ENCODE results near the gene AGK. TPM values are rescaled to one million over a fixed set of nuclear protein-coding genes. Genes with fewer than 3 reads are reported as not detected.

AGK gene
- total and polyA plus RNA-seq, 2 experiments from 2014 or later = 15.8 to 27.1 TPM

- Histone ChIP-seq H4K20me1 (ENCODE audit: insufficient read depth, poor library complexity, severe bottlenecking) (no peaks in the 10 kb centered on the region), H3K4me2 (no peak overlapping the region), H3K9me3 (ENCODE audit: low read depth) (no peaks in the 10 kb centered on the region), H3K36me3 (replicated peaks; ENCODE audit: insufficient read depth, low read depth) (no peaks in the 10 kb centered on the region), H3K4me3 (no peak overlapping the region), H3K27ac (no peak overlapping the region), H3K4me1 (ENCODE audit: insufficient read depth) (no peaks in the 10 kb centered on the region), H3K79me2 (no peaks in the 10 kb centered on the region), H3K9me2 (replicated peaks; ENCODE audit: insufficient read depth) (no peaks in the 10 kb centered on the region), H3K27me3 (no peaks in the 10 kb centered on the region), H2AFZ (no peak overlapping the region)
- 95% methylated on average over 6 of the region's 6 CpGs for WGBS (ENCODE audit: low lambda C conversion rate, missing lambda C conversion rate)
- DNase-seq (ENCODE audit: low spot score) = no peak
- TF ChIP-seq CTCF (IDR thresholded peaks at IDR 0.05; ENCODE audit: poor library complexity) (no peak), EZH2phosphoT487 (IDR thresholded peaks at IDR 0.05; ENCODE audit: low read depth, severe bottlenecking, unreplicated experiment) (no peak), EZH2 (IDR thresholded peaks at IDR 0.05; ENCODE audit: borderline replicate concordance) (no peak)
Measured at GRCh38 chr7:141675436-141676215, 124.4 kb downstream of the AGK start.

GRCh38 chr7:141676618-141677017 lies 125.4 kb downstream of the AGK start:
- Histone ChIP-seq H3K9me3 (ENCODE audit: low read depth) (no peaks in the 10 kb centered on the region), H3K9me2 (replicated peaks; ENCODE audit: insufficient read depth) (no peaks in the 10 kb centered on the region), H2AFZ (no peak overlapping the region), H3K27ac (no peak overlapping the region), H3K4me3 (no peak overlapping the region), H3K4me1 (ENCODE audit: insufficient read depth) (no peaks in the 10 kb centered on the region), H4K20me1 (ENCODE audit: insufficient read depth, poor library complexity, severe bottlenecking) (no peaks in the 10 kb centered on the region), H3K4me2 (no peak overlapping the region), H3K79me2 (no peaks in the 10 kb centered on the region), H3K27me3 (no peaks in the 10 kb centered on the region), H3K36me3 (replicated peaks; ENCODE audit: insufficient read depth, low read depth) (no peaks in the 10 kb centered on the region)
- TF ChIP-seq EZH2 (IDR thresholded peaks at IDR 0.05; ENCODE audit: borderline replicate concordance) (no peak), EZH2phosphoT487 (IDR thresholded peaks at IDR 0.05; ENCODE audit: low read depth, severe bottlenecking, unreplicated experiment) (no peak), CTCF (IDR thresholded peaks at IDR 0.05; ENCODE audit: poor library complexity) (no peak)
- WGBS (ENCODE audit: low lambda C conversion rate, missing lambda C conversion rate) = 99% methylated on average over 3 of the region's 3 CpGs
- DNase-seq (ENCODE audit: low spot score) = no peak

DNA sequence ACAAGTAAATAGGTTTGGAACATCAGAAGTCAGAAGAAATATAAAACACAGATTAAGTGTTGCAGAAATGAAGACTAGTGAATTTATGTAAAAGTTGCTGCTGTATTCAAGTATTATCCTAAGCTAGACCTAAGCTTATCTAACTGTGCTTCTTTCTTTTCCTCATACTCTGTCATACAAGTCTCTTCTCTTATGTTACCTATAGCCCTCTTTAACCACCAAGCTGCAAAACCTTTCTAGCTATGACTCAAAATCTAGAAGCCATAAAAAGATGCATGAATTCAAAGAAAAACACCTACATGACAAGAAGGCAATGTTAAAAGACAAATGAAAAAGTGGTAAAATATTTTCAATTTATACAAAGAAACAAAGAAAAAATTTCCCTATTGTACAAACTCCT lies 127.8 kb downstream of the AGK start:
- H3K9me3 ChIP-seq (ENCODE audit: low read depth) = no peaks in the 10 kb centered on the region
- H3K4me2 ChIP-seq = no peak overlapping the region
- H3K79me2 ChIP-seq = no peaks in the 10 kb centered on the region
- no peaks in the 10 kb centered on the region for H3K27me3 ChIP-seq
- H3K27ac ChIP-seq = no peak overlapping the region
- H4K20me1 ChIP-seq (ENCODE audit: insufficient read depth, poor library complexity, severe bottlenecking) = no peaks in the 10 kb centered on the region
- H3K36me3 ChIP-seq (replicated peaks; ENCODE audit: insufficient read depth, low read depth) = no peaks in the 10 kb centered on the region
- H3K9me2 ChIP-seq (replicated peaks; ENCODE audit: insufficient read depth) = no peaks in the 10 kb centered on the region
- H2AFZ ChIP-seq = no peak overlapping the region
- no peak for DNase-seq (ENCODE audit: low spot score)
- H3K4me1 ChIP-seq (ENCODE audit: insufficient read depth) = no peaks in the 10 kb centered on the region
- TF ChIP-seq EZH2 (IDR thresholded peaks at IDR 0.05; ENCODE audit: borderline replicate concordance) = no peak
- TF ChIP-seq CTCF (IDR thresholded peaks at IDR 0.05; ENCODE audit: poor library complexity) = no peak
- no peak for TF ChIP-seq EZH2phosphoT487 (IDR thresholded peaks at IDR 0.05; ENCODE audit: low read depth, severe bottlenecking, unreplicated experiment)
- H3K4me3 ChIP-seq = no peak overlapping the region
